ENCODE measurements around the gene PISD.

The PISD gene

GRCh38 chr22:31646186-31647019 lies 15.6 kb downstream of the PISD start:
- TF ChIP-seq POLR2A (IDR thresholded peaks at IDR 0.05; ENCODE audit: extremely low read depth, insufficient read length) (no peak), MYC (IDR thresholded peaks at IDR 0.05; ENCODE audit: low read depth, low read length) (no peak)
- TF ChIP-seq, protein P1, sequence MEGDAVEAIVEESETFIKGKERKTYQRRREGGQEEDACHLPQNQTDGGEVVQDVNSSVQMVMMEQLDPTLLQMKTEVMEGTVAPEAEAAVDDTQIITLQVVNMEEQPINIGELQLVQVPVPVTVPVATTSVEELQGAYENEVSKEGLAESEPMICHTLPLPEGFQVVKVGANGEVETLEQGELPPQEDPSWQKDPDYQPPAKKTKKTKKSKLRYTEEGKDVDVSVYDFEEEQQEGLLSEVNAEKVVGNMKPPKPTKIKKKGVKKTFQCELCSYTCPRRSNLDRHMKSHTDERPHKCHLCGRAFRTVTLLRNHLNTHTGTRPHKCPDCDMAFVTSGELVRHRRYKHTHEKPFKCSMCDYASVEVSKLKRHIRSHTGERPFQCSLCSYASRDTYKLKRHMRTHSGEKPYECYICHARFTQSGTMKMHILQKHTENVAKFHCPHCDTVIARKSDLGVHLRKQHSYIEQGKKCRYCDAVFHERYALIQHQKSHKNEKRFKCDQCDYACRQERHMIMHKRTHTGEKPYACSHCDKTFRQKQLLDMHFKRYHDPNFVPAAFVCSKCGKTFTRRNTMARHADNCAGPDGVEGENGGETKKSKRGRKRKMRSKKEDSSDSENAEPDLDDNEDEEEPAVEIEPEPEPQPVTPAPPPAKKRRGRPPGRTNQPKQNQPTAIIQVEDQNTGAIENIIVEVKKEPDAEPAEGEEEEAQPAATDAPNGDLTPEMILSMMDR (IDR thresholded peaks at IDR 0.05; ENCODE audit: low read depth, low read length): no peak
- TF ChIP-seq, protein P2, sequence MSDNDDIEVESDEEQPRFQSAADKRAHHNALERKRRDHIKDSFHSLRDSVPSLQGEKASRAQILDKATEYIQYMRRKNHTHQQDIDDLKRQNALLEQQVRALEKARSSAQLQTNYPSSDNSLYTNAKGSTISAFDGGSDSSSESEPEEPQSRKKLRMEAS (IDR thresholded peaks at IDR 0.05; ENCODE audit: low read depth, low read length): no peak
- no peak for DNase-seq (ENCODE audit: low read depth)
- no peak overlapping the region for H3K4me3 ChIP-seq (ENCODE audit: low read depth, low read length)

DNA sequence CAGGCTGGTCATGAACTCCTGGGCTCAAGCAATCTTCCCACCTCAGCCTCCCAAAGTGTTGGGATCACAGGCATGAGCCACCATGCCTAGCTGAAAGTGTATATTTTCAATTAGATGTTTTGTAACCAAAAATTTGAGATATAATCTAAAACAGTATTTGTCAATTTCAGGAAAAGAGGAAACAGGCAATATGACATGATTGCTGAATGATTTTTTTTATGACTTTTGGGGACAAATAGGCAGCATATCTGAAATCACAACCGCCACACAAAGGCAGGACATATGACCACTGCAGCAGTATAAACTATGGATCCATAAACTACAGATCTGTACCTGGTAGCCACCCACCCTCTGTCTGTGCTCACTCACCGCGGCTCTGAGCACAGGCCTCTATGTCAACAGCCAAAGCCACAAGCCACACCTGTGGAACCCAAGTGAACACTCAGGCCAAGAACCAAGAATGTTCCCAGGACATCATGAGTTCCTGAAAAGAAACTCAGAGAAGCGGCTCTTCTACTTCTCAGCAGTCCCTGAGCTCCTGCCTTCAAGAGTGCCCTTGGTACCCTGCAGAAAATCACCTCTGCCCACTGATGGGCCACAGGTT lies 22.5 kb downstream of the PISD start:
- no peak for DNase-seq (ENCODE audit: low read depth)
- no peak overlapping the region for H3K4me3 ChIP-seq (ENCODE audit: low read depth, low read length)
- TF ChIP-seq, protein P1 (IDR thresholded peaks at IDR 0.05; ENCODE audit: low read depth, low read length): no peak
- TF ChIP-seq, protein P2 (IDR thresholded peaks at IDR 0.05; ENCODE audit: low read depth, low read length): no peak
- TF ChIP-seq POLR2A (IDR thresholded peaks at IDR 0.05; ENCODE audit: extremely low read depth, insufficient read length) (no peak), MYC (IDR thresholded peaks at IDR 0.05; ENCODE audit: low read depth, low read length) (no peak)

DNA sequence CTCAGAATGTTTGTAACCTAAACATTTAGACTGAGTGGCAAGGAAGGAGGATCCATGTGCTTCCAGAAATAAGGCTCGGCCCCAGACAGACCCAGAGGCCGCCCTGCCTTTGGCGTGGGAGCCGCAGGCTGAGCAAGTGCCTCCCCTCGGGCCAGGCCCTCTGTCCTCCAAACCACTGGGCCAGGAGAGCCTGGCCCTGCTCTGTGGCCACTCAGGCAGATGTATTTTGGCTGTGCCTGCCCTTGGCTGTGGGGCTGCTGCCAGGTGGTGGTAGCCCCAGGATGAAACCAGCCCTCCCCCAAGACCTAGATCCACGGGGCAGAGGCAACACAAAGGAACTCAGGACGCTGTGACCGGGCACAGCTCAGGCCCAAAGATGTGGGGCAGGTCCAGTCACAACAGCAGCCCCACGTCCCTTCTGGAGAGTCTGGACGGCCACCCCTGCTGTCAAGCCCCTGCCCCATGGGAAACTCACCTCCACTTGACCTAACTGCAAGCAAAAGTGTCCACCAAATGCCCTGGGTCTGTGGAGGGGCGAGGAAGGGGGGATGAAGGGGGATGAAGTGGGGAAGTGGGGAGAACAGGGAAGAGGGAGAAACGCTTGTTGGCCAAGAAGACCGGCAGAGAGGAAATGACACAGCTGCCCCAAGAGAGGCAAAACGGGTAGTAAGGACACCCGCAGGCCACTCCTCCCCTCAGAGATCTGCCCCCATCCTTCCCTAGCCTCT lies 24.0 kb downstream of the PISD start:
- peak overlapping the region; percentile 76 for H3K4me3 ChIP-seq (ENCODE audit: low read depth, low read length)
- TF ChIP-seq MYC (IDR thresholded peaks at IDR 0.05; ENCODE audit: low read depth, low read length) (peak; percentile 30; the same call in 1 of the 2 replicates), POLR2A (IDR thresholded peaks at IDR 0.05; ENCODE audit: extremely low read depth, insufficient read length) (peak; percentile 26)
- TF ChIP-seq, protein P2 (IDR thresholded peaks at IDR 0.05; ENCODE audit: low read depth, low read length): peak; percentile 49
- TF ChIP-seq, protein P1 (IDR thresholded peaks at IDR 0.05; ENCODE audit: low read depth, low read length): no peak
- peak; percentile 95 for DNase-seq (ENCODE audit: low read depth)

GRCh38 chr22:31637447-31637890 lies 24.5 kb downstream of the PISD start:
- peak; percentile 85 for DNase-seq (ENCODE audit: low read depth)
- TF ChIP-seq, protein P1 (IDR thresholded peaks at IDR 0.05; ENCODE audit: low read depth, low read length): no peak
- TF ChIP-seq, protein P2 (IDR thresholded peaks at IDR 0.05; ENCODE audit: low read depth, low read length): no peak
- TF ChIP-seq MYC (IDR thresholded peaks at IDR 0.05; ENCODE audit: low read depth, low read length) (no peak), POLR2A (IDR thresholded peaks at IDR 0.05; ENCODE audit: extremely low read depth, insufficient read length) (no peak)
- H3K4me3 ChIP-seq (ENCODE audit: low read depth, low read length): peak overlapping the region; percentile 76

- TF ChIP-seq POLR2A (IDR thresholded peaks at IDR 0.05; ENCODE audit: extremely low read depth, insufficient read length): no peak
- no peak overlapping the region for H3K4me3 ChIP-seq (ENCODE audit: low read depth, low read length)
- DNase-seq (ENCODE audit: low read depth): no peak
Observed at GRCh38 chr22:31635638-31636306, 26.2 kb downstream of the PISD start.

All from NB4 (cell line).